HG03108 (cell line): ENCODE results near the gene C17orf107.

Source experiments
- ATAC-seq: cut with Tn5 transposase; IDR thresholded peaks from one replicate; pipeline ENCODE4 v1.9.1; 2021; ENCODE audit warnings: moderate library complexity; ENCODE audit not compliant: unreplicated experiment

C17orf107 gene

DNA sequence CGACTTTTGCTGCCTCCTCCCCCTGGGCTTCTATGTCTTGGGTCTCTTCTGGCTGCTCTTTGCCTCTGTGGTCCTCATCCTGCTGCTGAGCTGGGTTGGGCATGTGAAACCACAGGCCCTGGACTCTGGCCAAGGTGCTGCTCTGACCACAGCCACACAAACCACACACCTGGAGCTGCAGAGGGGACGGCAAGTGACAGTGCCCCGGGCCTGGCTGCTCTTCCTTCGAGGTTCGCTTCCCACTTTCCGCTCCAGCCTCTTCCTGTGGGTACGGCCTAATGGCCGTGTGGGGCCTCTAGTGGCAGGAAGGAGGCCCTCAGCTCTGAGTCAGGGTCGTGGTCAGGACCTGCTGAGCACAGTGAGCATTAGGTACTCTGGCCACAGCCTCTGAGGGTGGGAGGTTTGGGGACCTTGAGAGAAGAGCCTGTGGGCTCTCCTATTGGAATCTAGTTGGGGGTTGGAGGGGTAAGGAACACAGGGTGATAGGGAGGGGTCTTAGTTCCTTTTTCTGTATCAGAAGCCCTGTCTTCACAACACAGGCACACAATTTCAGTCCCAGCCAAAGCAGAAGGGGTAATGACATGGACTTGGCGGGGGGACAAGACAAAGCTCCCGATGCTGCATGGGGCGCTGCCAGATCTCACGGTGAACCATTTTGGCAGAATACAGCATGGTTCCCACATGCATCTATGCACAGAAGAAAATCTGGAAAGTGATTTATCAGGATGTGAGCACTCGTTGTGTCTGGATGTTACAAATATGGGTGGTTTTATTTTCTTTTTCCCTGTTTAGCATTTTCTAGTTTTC lies 35.0 kb downstream of the C17orf107 start:
- ATAC-seq, result no peak

DNA sequence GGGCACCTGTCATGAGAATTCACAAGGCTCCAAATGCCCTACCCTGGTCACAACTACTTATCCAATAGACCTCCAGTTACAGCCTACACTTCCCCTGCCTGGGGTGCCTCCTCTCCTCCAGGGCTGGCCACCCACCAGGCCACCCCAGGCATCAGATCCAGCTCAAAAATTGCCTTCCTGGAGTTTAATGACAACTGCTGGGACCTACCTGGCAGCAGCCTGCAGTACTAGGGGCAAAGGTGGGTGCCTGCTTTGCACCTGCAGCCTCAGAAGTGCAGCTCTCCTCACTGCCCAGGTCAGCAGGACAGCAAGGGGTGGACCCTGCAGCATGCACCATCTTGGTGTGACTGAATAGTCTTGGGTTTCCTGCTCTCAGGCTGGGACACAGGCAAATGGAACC lies 36.3 kb downstream of the C17orf107 start:
- ATAC-seq, result no peak

DNA sequence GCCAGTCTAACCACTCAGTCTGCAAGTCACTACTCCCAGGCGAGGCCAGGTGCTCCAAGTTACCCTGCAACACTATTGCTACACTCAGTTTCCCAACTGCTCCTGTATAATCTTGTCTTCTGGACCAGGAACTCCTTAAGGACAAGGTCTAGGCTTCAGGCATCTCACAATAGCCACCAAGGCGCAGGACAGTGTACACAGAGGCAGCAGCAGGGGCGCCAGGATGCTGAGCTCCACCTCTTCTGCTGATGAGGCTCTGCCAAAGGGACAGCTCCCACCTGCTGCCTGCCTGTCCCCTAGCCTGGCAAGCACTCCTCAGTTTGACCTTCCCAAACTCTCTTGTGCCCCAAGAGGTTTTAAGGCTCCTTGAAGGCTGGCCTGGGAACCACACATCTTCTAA lies 37.1 kb downstream of the C17orf107 start:
- ATAC-seq, result no peak

DNA sequence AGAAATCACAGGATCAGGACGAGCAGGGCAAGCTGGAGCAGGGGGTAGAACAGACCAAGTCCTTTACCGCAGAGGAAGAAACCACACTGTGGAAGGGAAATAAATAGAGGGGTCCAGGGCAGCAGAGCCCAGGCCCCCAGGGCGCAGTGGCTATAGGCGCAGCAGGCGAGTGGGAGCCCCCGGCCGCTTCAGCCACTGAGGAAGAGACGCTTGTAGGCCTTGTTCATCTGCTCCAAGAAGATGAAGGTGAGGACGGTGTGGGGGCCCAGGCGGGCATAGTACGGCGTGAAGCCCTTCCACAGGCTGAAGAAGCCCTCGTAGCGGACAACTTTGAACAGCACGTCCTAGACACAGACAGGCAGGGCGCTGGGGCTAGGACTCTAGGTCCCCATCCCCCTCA lies 38.2 kb downstream of the C17orf107 start:
- ATAC-seq, result no peak

DNA sequence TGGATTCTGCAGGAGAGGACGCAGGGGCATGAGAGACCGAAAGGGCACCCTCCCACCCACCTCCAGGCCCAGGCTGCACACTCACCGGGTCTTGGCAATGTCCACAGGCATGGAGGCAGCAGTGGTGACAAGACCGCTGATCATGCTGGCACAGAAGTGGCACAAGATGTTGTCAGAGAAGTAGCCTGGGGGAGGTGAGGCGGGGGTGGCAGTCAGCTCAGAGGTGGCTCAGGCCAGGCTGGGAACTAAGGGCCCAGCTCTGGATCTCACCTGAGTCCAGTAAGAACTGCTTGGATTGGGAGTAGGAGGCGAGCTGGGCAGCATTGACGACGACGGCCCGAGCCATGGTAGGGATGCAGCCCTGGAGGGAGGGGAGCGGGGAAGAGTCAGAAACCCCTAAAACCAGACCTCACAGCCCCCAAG lies 38.7 kb downstream of the C17orf107 start:
- ATAC-seq, result no peak

DNA sequence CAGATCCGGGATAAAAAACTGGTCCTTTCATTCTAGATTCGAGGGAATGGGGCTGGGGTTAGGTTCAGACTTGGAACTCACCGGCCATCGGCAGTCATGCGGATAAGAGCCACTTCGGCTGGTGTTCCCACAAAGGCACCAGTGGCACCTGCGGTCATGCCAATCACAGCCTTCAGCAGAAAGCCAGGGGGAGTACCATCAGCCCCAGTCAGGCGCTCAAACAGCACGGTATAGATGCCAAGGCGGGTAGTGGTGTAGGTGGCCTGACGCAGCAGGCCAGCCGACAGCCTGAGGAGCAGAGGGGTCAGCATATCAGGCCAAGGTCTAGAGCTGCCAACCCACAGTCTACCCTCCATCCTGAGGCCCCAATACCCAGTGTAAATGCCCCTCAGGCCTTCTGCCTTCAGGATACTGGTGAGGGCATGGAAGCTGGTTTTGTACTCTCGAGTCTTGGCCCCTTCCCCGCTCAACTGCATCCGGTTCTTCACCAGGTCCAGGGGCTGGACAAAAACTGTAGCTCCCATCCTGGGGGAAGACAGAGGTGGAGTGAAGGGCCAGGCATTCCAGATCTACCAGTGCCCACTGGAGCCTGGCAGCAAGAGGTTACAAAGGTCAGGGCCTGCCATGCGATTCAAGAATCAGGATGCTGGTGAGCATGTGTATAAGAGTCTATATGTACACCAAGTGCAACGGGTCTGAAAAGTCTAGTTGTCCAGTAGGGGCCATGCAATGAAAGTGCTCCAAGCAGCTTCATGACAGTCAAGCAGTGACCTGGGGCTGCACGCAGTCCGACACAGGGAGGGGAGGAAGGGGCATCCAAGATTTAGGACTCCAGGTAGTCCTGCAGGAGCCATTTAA lies 39.6 kb downstream of the C17orf107 start:
- ATAC-seq, result no peak

DNA sequence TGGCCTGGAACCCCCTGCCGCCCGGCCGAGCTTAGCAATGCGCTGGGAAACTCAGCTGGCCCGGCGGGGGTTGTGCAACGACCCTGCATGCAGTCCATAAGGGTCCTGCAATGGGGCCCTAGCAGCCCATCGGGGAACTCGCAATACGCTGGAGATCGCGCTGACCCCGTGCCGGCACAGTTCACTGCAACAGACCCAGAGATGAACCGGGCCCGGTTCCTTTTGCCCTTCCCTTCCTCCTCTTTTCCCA lies 40.1 kb downstream of the C17orf107 start:
- ATAC-seq, result no peak

DNA sequence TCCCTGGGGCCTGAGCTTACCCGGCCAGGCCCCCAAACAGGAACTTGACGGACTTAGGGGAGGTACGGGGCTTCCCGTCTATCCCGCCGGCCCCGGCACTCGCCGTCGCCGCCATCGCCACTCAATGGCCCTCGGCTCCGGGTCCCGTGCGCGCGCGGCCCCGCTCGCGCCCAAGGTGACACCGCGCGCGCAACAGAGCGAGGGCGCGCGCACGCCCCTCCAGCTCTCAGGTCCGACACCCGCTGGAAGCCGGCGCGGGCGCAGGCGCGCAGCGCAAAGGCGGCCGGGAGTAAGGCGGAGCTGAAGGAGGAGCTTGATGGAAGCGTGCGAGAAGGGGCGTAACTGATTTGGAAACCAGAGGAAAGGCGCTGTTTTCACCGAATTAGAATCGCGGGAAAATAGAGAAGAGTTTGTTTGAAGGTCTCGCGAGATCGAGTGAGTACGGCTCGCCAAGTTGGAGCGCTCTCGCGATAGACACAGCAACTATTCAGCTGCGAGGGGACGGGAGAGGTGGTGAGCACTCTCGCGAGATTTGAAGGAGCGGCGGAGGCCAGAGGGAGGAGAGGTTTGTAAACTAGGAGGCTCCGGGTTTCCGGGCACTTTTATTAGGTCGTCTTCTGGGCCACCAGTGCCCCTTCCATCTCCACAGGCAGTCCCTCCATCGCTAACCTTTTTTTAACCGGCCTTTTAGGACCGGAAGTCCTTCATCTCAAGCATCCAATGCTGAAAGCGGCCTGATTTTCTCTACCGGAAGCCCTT lies 40.6 kb downstream of the C17orf107 start, which contains the start of the genes RNF167 and SLC25A11:
Gene RNF167, plus strand, starts transcription at position 473 of the 759 bp plus-strand sequence. CDS start 642 bp downstream, outside the sequence.
Gene SLC25A11, minus strand, starts transcription at position 251 of the 759 bp plus-strand sequence. Its CDS starts 136 bp downstream, at position 115.
- peak; percentile 73 for ATAC-seq

DNA sequence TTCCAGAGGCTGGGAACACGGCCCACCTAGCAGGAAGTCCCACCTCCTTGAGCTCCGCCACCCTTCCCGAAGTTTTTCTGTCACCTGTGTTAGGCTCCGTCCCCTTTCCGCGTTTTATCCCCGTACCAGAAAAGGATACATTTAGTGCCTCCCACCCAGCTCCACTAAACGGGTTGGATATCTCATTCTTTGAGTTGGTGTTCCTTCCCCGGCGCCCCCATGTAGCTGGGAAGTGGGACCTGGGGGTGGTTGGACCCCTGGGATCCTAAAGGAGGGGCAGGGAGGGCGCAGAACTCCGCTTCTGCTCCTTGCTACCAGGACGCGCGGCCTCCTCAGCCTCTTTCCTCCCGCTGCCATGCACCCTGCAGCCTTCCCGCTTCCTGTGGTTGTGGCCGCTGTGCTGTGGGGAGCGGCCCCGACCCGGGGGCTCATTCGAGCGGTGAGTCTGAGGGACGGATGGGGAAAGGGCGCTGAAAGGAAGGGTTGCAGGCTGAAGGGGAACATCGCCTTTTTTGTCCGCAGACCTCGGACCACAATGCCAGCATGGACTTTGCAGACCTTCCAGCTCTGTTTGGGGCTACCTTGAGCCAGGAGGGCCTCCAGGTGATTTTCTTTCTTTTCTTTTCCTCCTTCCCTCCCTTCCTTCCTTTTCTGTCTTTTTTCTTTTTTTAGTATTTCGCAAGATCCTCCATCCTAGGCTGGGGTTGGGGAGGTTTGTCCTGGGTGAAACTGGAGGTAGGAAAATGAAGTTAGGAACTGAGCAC lies 41.4 kb downstream of the C17orf107 start:
- no peak for ATAC-seq

DNA sequence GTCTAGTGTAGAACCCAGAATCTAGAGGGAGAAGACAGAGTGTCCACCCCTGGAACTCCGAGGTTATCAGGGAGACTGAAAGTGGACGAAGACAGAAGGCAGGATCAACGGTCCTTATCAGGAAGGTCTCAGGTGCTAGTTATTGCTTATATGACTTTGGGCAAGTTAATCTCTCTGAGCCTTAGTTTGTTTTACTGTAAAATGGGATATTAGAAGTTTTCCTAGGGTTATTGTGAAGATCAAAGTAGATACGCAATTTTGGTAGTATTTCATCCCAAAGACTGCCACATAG lies 41.9 kb downstream of the C17orf107 start:
- no peak for ATAC-seq

DNA sequence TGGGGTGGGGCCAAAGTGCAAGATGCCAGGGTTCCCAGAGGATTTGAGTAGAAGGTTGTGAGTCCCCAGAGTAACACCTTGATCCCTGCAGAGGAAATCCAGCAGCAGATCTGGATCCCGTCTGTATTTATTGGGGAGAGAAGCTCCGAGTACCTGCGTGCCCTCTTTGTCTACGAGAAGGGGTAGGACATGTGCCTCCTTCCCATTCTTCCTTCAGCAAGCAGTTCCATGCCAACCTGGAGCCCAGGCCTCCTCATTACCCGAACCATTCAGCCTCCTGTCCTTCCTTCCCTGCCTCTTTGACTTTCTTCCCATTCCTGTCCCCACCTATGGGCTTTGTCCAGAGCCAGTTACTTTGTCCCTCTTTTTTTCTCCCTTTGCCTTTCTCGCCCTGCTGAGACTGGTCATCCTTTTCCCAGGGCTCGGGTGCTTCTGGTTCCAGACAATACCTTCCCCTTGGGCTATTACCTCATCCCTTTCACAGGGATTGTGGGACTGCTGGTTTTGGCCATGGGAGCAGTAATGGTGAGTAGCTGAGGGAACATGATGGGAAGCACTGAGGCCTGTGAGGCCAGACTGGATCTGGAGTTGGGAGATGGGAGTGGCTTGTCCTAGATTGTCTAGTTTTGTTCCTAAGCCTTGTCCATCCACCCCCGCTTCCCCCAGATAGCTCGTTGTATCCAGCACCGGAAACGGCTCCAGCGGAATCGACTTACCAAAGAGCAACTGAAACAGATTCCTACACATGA lies 43.6 kb downstream of the C17orf107 start:
- no peak for ATAC-seq

DNA sequence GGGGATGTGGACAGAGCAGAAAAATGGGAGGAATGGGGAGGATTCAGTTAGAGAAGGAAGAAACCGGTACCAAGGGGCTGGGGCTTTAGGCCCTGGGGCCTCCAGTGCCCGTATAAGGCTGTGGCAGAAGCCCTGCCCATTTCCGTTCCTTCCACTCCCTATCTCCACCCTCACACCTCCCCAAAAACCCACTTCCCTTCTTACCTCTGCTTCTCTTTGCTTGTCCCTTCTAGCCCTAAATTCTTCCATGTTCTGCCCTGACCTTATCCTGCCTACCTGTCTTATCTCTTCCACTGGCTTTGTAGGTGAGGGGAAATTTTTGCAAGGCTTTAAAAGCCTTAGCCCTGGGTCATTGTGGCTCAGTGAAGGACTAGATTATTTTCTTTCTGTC lies 44.8 kb downstream of the C17orf107 start:
- ATAC-seq, result no peak

DNA sequence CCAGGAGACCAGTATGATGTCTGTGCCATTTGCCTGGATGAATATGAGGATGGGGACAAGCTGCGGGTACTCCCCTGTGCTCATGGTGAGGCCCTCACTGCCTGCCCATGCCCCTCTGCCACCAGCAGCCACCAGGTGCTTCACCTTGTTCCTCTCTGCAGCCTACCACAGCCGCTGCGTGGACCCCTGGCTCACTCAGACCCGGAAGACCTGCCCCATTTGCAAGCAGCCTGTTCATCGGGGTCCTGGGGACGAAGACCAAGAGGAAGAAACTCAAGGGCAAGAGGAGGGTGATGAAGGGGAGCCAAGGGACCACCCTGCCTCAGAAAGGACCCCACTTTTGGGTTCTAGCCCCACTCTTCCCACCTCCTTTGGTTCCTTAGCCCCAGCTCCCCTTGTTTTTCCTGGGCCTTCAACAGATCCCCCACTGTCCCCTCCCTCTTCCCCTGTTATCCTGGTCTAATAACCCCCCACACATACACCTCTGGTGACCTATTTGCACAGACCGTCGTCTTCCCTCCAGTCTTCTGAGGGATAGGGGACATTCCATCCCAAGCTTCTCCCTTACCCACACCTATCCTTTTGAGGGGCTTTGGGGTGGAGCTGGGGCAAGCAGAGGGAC lies 45.3 kb downstream of the C17orf107 start:
- ATAC-seq, result no peak

DNA sequence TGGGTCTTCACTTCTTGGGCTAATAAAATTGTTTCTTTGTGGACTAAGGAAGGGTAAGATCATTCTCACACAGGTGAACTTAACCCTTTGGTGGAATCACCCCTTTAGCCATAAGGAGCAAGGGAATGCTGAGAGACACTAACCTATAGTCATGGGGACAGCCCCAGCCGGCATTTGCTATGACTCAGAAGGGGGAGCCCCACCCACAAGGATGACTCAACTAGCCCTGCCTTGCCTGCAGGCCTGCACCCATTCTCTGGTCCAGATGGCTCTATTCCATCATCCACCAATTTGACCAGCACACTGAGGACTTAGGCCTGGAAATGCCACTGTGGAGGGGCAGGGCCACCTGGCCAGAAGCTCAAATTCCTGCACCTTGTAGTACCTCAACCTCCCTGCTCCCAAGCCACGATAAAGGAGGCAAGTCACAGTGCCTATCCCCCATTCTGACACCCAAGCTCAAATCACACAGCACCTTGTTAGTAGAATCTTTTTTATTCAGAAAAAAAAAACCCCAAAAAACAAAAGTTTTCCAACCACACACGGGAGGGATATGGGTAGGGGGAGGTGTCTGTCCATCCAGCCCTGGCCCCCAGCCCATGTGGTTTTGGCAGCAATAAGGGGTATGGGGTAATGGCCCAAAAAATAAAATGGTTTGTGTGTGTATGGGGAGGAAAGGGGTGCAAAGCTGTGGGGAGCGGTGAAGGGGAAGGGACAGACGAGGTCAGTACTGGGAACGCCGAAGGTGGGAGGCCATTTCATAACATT lies 46.0 kb downstream of the C17orf107 start:
- ATAC-seq, result peak; percentile 25

DNA sequence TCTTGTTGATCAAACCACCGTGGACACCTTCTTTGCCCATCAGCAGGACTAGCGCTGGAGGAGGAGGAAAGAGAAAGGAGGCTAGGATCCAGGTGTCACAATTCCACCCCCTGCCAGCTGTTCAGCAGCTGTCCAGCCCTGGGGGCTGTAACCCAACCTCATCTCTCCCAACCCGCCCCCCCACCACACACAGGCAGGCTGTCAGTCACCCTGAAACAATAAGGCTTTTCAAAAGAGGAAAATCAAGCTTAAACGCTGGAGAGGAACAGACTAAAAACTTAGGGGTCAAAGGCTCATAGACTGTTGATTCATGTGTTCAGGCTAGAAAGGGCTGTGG lies 46.6 kb downstream of the C17orf107 start:
- no peak for ATAC-seq

DNA sequence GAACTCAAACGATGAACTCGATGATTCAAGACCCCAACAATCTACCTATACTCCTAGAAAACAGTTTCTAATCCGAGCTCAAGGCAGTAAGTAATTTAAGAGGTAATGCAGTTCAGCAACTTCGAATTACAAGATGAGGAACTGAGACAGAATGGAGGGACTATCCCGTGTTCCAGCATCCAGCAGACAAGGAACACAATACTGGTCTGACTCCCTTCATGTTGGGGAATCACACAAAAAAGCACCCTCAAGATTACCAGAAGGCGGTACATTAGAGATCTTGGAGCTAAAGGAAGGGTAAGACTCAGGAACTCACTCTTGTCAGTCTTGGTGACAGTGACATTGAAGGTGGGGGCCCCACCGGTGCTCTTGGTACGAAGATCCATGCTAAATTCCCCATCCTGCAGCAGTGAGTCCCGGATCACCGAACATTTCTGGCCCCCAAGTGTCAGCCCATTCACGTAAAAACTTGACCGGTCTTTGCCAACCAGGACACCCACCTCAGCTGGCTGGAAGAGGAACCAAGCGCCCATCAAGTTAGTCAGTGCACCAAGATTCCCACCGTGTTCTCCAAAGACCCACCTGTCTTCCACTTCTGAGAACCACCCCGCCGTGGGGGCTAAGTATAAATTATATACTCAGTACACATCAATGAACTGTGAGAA lies 47.1 kb downstream of the C17orf107 start:
- no peak for ATAC-seq

DNA sequence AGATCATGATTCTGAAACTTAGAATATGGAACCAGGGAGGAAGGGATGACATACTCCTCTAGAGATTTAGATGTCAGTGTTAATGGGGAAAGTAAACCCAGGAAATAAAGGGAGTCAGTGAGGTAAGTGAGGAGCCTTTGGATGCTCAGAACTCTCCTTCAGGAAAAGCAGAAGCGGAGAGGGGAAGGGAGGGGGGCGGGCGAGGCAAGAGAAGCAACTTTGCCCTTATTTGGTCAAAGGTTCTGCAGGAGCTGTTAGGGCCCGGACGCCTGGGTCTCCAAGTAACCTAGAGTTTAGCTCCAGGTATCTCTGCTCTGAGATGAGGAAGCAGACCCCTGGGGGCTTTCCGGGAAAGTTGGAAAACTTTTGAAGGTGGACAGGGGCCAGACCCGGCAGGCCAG lies 47.7 kb downstream of the C17orf107 start:
- no peak for ATAC-seq

DNA sequence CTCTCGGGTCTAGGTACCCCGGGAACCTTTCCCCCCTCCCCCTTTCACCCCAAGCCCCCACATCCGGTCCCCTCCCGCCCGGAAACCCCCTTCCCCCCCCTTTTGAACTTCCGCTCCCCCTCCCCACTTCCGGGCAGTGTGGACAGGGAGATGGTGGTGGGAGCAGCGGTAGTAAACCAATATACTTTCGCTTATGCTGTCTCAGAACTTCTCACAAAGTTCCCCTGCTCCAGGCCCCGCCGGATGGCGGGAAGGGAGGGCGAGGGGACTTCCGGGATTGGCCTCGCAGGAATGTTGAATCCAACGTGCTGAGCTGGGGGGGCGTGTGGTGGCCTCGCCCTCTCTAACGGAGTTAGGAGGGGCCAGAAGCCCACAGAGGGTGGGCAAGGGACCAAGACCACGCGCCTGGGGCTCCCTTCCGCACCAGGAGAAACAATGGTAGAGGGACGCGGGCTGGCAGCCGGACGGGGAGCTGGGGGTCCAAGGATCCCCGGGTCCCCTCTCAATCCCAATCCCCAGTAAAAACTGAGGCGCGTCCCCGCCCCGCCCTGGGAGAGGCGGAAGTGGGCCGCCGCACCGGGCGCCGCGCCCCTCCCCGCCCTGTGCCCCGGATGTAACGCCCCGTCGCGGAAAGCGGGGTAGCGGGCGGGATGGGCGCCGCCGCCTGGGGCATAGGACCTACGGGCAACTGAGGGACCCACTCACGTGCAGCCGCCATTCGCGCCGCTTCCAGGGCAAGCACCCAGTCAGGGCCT lies 48.3 kb downstream of the C17orf107 start:
- ATAC-seq, result no peak
